K562 treated with DMSO at 1 percent for 4 hours (cell line): ENCODE data around the gene COL11A1. TPM values are rescaled to one million over a fixed set of nuclear protein-coding genes. Genes with fewer than 3 reads are reported as not detected.

ENCODE experiments used
- total RNA-seq: library from RNA; unstranded; fragments of 300-600 nt; gene quantifications from 2 replicates; pipeline ENCODE4 v1.2.3, GENCODE V29; 2022; ENCODE audit not compliant: insufficient read depth

COL11A1 gene
- not detected in 2 replicates for total RNA-seq

GRCh38 chr1:103108376-103109150 is at the start of gene COL11A1:
Gene COL11A1, minus strand, starts transcription at chr1:103108522. Its CDS starts 344 bp downstream, at chr1:103108178.

